Adrenal gland (tissue), 12 donors: ENCODE data around the gene SPTBN1. TPM values are rescaled to one million over a fixed set of nuclear protein-coding genes. Genes with fewer than 3 reads are reported as not detected.

Experiments
- DNase-seq, 7 donors: peaks; one replicate each; pipeline ENCODE4 v3.0.0-alpha.2; 2019 to 2020
- H3K27ac ChIP-seq, 5 donors: fragments of 200-600 bp; sonication (generic) in 4 of 5; 1 replicate in 3 of 5; 2 replicates in 2 of 5; pipeline versions ENCODE4 v1.5.1 to v1.8.0; 2016 to 2020; ENCODE audit warnings: mild to moderate bottlenecking in 1 of 5
- H3K27me3 ChIP-seq: fragments of 200-600 bp; 2 replicates; pipeline ENCODE4 v1.8.0; 2021
- H3K36me3 ChIP-seq, 2 donors: fragments of 200-600 bp; replicated peaks in 1 of 2; 1 replicate in 1 of 2; 2 replicates in 1 of 2; pipeline versions ENCODE4 v1.5.1 to v1.8.0; 2018 to 2022
- H3K4me1 ChIP-seq, 2 donors: fragments of 200-600 bp; replicated peaks in 1 of 2; 1 replicate in 1 of 2; 2 replicates in 1 of 2; pipeline versions ENCODE4 v1.5.1 to v1.8.0; 2018 to 2021
- H3K4me3 ChIP-seq, 4 donors: fragments of 200-600 bp; sonication (generic) in 3 of 4; one replicate each; pipeline ENCODE4 v1.5.1; 2016 to 2018
- H3K9me3 ChIP-seq, 3 donors: fragments of 200-600 bp; sonication (generic) in 1 of 3; replicated peaks in 1 of 3; 1 replicate in 2 of 3; 2 replicates in 1 of 3; pipeline versions ENCODE4 v1.5.1 to v1.8.0; 2016 to 2021
- POLR2A ChIP-seq, 2 donors: fragments of 450-650 bp; IDR thresholded peaks; one replicate each; pipeline ENCODE4 v1.6.1; 2017; ENCODE audit warnings: antibody characterized with exemption in 2 of 2, mild to moderate bottlenecking in 2 of 2, moderate library complexity in 1 of 2
- WGBS, 4 donors: extraction: QIAGEN DNeasy Blood & Tissue Kit in 2 of 4; methylation state at CpG; one replicate each; pipeline versions ENCODE4 v1.1.5 to v1.1.7; 2013 to 2017; 5-methylcytosine and 5-hydroxymethylcytosine counted together
- intact Hi-C, 2 donors: fragments of 100-400 bp; cut with DNase I; formaldehyde crosslinking; loops; one replicate each; pipeline versions ENCODE4 v1.14.1 to v1.15.0; 2022 to 2023
- polyA plus RNA-seq, 3 donors: library from polyadenylated mRNA; stranded (reverse); fragments of 200-250 nt in 2 of 3; fragments of 350-450 nt in 1 of 3; fragmentation: Illumina TruSeq in 1 of 3; extraction: RNeasy Lipid Tissue Mini Kit (QIAGEN cat#74804) in 1 of 3; gene quantifications; one replicate each; pipeline ENCODE4 v1.2.3, GENCODE V29; 2013 to 2014
- total RNA-seq, 9 donors: library from RNA; depleted of rRNA in 4 of 9; stranded (reverse); fragments of >200 nt in 4 of 9; fragments of 120-200 nt in 1 of 9; fragmentation: NEBNext Ultra II Directional in 1 of 9; extraction: Animal tissue kit (Norgen Biotek cat#: 25700) in 1 of 9; gene quantifications; one replicate each; pipeline versions ENCODE4 v1.1.0 to v1.2.4, GENCODE V29; 2013 to 2023
- TF ChIP-seq, protein P1 (sequence below), 6 experiments: fragments of 450-650 bp in 4 of 6; fragments of 200-600 bp in 2 of 6; sonication (generic) in 1 of 6; IDR thresholded peaks; 1 replicate in 5 of 6; 2 replicates in 1 of 6; pipeline versions ENCODE4 v1.5.1 to v1.8.0; 2016 to 2021; ENCODE audit warnings: antibody characterized with exemption in 6 of 6, mild to moderate bottlenecking in 2 of 6, moderate library complexity in 1 of 6
- donor health status: healthy with polysubstance abuse.
- donor health status: Bipolar disorder and iron deficiency.
- donor health status: DM: yes; HTN: yes; CAD: no.
- donor health status: DM: no; HTN: no; CAD: no.
- donor health status: DM: no; HTN: no; CAD: no.
- donor health status: DM: yes; HTN: yes; CAD: no.

The SPTBN1 gene
- total and polyA plus RNA-seq, 12 donors, result 72.9 to 653 (median 493) TPM

DNA sequence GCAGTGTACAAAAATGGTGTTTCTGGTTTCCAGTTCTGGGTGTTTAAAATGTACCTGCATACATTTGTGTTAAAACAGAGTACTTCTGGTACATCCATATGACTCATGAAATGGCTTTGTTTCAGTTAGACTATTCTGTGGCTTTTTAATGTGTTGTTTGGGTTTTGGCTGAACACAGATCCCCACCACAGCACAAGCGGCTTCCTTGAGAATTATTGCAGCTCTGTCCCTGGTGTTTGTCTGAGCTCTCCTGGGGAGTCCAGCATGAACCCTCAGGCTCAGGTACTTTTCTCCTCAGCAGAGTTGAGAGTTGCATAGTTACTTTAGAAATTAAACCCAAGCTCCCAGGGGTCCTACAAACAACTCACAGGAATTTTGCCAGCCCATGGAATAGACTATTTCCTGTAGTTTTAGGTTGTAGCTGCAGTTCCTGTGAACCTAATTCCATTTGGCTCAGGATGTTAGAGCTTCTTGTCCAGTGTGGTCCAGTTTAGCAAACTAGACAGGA is 202.5 kb downstream of the SPTBN1 start:
- peaks cover 0 to 100% of the 10 kb centered on the region in 2 donors for H3K36me3 ChIP-seq
- 74 to 91% (median 87%) methylated on average over 1 of the region's 1 CpG for WGBS, 4 donors
- H3K27ac ChIP-seq, result peak overlapping the region in 2 of 5 donors; percentile 21 to 54
- DNase-seq, result peak in 1 of 7 donors; percentile 8
- intact Hi-C loops, result no loop called here
- no peaks in the 10 kb centered on the region for H3K27me3 ChIP-seq
- TF ChIP-seq, protein P1, sequence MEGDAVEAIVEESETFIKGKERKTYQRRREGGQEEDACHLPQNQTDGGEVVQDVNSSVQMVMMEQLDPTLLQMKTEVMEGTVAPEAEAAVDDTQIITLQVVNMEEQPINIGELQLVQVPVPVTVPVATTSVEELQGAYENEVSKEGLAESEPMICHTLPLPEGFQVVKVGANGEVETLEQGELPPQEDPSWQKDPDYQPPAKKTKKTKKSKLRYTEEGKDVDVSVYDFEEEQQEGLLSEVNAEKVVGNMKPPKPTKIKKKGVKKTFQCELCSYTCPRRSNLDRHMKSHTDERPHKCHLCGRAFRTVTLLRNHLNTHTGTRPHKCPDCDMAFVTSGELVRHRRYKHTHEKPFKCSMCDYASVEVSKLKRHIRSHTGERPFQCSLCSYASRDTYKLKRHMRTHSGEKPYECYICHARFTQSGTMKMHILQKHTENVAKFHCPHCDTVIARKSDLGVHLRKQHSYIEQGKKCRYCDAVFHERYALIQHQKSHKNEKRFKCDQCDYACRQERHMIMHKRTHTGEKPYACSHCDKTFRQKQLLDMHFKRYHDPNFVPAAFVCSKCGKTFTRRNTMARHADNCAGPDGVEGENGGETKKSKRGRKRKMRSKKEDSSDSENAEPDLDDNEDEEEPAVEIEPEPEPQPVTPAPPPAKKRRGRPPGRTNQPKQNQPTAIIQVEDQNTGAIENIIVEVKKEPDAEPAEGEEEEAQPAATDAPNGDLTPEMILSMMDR (IDR thresholded peaks at IDR 0.05), result no peak
- TF ChIP-seq POLR2A (IDR thresholded peaks at IDR 0.05), result no peak
- no peaks in the 10 kb centered on the region for H3K9me3 ChIP-seq
- peaks cover 1 to 2% of the 10 kb centered on the region in 2 donors for H3K4me1 ChIP-seq
- no peak overlapping the region for H3K4me3 ChIP-seq

DNA sequence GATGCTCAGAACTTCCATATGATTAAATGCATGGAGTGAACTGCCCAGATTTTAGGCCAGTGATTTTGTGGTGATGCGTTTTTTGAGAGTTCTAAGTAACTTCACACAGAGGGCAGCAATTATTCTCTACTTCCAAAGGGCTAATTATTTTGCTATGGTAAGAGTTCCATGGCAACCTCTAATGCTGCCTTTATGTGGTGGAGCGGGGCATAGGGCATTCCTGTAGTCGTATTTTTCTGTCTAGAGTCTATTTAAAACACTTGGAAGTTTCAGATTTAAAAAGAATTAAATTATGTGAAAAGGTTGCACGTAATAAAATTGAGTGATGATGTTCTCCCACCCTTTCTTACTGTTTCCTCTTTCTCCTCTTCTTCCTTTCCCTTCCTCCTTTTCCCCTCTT is 203.4 kb downstream of the SPTBN1 start:
- H3K4me1 ChIP-seq, result peaks cover 0 to 2% of the 10 kb centered on the region in 2 donors
- no peak overlapping the region for H3K4me3 ChIP-seq
- intact Hi-C loops, result no loop called here
- peaks cover 0 to 100% of the 10 kb centered on the region in 2 donors for H3K36me3 ChIP-seq
- peak overlapping the region in 2 of 5 donors; percentile 2 to 54 for H3K27ac ChIP-seq
- 78 to 85% (median 81%) methylated on average over 4 of the region's 4 CpGs for WGBS, 4 donors
- H3K9me3 ChIP-seq, result no peaks in the 10 kb centered on the region
- H3K27me3 ChIP-seq, result no peaks in the 10 kb centered on the region
- TF ChIP-seq, protein P1 (IDR thresholded peaks at IDR 0.05), result no peak
- TF ChIP-seq POLR2A (IDR thresholded peaks at IDR 0.05), result no peak
- no peak for DNase-seq

DNA sequence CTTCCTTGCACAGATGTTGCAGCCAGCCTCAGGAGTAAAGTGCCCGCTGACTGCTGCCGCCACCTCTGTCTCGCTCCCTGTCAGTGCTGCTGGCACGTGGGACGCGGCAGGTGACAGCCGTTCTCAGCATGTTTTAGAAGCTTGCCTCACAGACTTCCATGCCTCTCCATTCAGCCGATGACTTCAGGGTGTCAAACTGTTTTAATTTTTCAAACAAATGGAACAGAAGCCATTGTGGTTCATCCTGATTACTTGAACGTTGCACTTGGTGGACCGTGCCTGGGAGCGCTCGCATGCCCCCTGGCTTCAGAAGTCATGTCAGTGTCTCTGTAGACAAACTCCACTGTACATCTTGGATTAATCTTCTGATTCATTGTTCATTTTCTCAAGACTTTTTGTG is 204.6 kb downstream of the SPTBN1 start:
- H3K27me3 ChIP-seq, result no peaks in the 10 kb centered on the region
- peak overlapping the region in 1 of 5 donors; percentile 54 for H3K27ac ChIP-seq
- 78 to 82% (median 81%) methylated on average over 11 to 12 of the region's 12 CpGs for WGBS, 4 donors
- no peak overlapping the region for H3K4me3 ChIP-seq
- peak in 1 of 7 donors; percentile 13 for DNase-seq
- intact Hi-C loops, result no loop called here
- peaks cover 7 to 14% of the 10 kb centered on the region in 2 donors for H3K4me1 ChIP-seq
- H3K36me3 ChIP-seq, result peaks cover 0 to 100% of the 10 kb centered on the region in 2 donors
- no peaks in the 10 kb centered on the region for H3K9me3 ChIP-seq
- TF ChIP-seq, protein P1 (IDR thresholded peaks at IDR 0.05), result no peak
- TF ChIP-seq POLR2A (IDR thresholded peaks at IDR 0.05), result no peak

DNA sequence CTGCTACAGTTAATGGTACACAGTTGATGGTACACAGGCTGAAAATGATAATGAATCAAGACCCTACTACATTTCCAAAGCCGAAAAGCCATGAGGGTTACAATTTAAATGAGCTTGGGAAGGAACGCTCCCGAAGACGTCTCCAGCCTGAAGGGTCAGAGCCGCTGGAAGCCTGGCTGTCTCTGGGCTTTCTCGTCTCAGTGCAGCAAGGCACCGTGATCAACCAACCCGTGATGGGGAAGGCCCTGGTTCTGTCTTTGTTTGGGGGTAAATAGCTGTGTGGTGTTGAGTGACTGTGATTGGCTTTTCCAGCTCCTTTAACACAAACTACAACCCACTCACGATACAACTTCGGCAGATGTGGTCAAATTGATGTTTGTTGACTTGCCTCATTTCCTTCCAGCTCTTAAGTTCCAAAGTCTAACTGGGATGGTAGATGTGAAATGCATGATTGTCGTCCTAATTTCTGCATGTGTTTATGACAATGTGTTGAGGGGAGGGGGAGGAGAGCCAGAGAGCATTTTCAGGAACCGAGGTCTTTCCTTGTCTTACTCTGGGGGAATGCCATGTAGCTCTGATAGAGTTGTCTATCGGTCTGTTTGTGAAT is 207.4 kb downstream of the SPTBN1 start:
- H3K9me3 ChIP-seq, result no peaks in the 10 kb centered on the region
- H3K27ac ChIP-seq, result peak overlapping the region in 2 of 5 donors; percentile 46 to 95
- DNase-seq, result no peak
- no peak overlapping the region for H3K4me3 ChIP-seq
- H3K4me1 ChIP-seq, result peaks cover 22 to 40% of the 10 kb centered on the region in 2 donors
- no peaks in the 10 kb centered on the region for H3K27me3 ChIP-seq
- 91 to 92% (median 92%) methylated on average over 13 of the region's 13 CpGs for WGBS, 4 donors
- peaks cover 0 to 94% of the 10 kb centered on the region in 2 donors for H3K36me3 ChIP-seq
- intact Hi-C loops, result no loop called here
- TF ChIP-seq, protein P1 (IDR thresholded peaks at IDR 0.05), result no peak
- TF ChIP-seq POLR2A (IDR thresholded peaks at IDR 0.05), result no peak
